Bronchial epithelial cell (primary cell): ENCODE data around the gene KANSL3. TPM values are rescaled to one million over a fixed set of nuclear protein-coding genes. Genes with fewer than 3 reads are reported as not detected.
A peak's percentile ranks its signal among the peaks of the same experiment; 100 is the strongest.

Source experiments
- DNase-seq: peaks from one replicate; pipeline ENCODE4 v3.0.0-alpha.2; 2010; ENCODE audit warnings: low read depth
- FAIRE-seq: peaks from 2 replicates; lab custom pipeline; 2011; peaks lifted over from hg19 to GRCh38; lab: Jason Lieb, UNC
- H3K27me3 ChIP-seq: 2 replicates; pipeline ENCODE4 v1.5.1; 2011; ENCODE audit warnings: low read length; ENCODE audit not compliant: control insufficient read depth, insufficient read depth
- H3K36me3 ChIP-seq: 2 replicates; pipeline ENCODE4 v1.5.1; 2011; ENCODE audit warnings: low read length; ENCODE audit not compliant: control insufficient read depth, insufficient read depth
- H3K4me3 ChIP-seq: 2 replicates; pipeline ENCODE4 v1.5.1; 2011; ENCODE audit warnings: mild to moderate bottlenecking, low read depth, low read length, control low read depth
- total RNA-seq: library from RNA; depleted of rRNA; stranded (reverse); fragments of >200 nt; gene quantifications from 2 replicates; pipeline ENCODE4 v1.2.1, GENCODE V29; 2014
- TF ChIP-seq, protein P1 (sequence below): IDR thresholded peaks from 2 replicates; pipeline ENCODE4 v1.5.1; 2011; ENCODE audit warnings: mild to moderate bottlenecking, moderate library complexity, low read length, control low read depth, inconsistent platforms; ENCODE audit not compliant: insufficient read depth, severe bottlenecking

The KANSL3 gene
- total RNA-seq, 1 donor from 2014 or later = 16.3 TPM

DNA sequence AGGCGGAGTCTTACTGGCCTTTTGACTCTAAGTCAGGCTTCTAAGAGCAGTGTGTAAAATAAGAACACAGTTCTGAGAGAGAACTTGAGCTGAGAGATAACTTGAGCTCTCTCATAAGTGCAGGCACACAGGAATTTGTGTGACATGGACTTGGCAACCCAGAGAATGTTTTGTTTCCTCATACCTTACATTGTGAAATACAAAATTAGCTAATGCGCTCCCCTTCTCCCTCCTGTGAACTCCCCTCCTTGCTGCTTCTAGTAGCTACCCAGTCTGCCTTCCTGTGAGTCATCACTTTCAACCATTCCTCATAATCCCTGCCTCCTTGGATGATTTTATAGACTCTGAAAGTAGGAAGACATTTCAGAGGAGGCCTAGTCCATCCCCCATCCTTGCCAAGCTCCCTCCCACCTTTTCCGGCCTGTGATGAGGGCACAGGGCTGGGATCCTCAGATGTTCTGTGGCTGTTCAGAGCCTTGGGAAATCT lies 27.0 kb upstream of the KANSL3 start:
- TF ChIP-seq, protein P1, sequence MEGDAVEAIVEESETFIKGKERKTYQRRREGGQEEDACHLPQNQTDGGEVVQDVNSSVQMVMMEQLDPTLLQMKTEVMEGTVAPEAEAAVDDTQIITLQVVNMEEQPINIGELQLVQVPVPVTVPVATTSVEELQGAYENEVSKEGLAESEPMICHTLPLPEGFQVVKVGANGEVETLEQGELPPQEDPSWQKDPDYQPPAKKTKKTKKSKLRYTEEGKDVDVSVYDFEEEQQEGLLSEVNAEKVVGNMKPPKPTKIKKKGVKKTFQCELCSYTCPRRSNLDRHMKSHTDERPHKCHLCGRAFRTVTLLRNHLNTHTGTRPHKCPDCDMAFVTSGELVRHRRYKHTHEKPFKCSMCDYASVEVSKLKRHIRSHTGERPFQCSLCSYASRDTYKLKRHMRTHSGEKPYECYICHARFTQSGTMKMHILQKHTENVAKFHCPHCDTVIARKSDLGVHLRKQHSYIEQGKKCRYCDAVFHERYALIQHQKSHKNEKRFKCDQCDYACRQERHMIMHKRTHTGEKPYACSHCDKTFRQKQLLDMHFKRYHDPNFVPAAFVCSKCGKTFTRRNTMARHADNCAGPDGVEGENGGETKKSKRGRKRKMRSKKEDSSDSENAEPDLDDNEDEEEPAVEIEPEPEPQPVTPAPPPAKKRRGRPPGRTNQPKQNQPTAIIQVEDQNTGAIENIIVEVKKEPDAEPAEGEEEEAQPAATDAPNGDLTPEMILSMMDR = no peak
- Histone ChIP-seq H3K27me3 (no peaks in the 10 kb centered on the region), H3K36me3 (no peaks in the 10 kb centered on the region), H3K4me3 (no peak overlapping the region)
- peak; percentile 99 for DNase-seq
- FAIRE-seq = peak; percentile 93

DNA sequence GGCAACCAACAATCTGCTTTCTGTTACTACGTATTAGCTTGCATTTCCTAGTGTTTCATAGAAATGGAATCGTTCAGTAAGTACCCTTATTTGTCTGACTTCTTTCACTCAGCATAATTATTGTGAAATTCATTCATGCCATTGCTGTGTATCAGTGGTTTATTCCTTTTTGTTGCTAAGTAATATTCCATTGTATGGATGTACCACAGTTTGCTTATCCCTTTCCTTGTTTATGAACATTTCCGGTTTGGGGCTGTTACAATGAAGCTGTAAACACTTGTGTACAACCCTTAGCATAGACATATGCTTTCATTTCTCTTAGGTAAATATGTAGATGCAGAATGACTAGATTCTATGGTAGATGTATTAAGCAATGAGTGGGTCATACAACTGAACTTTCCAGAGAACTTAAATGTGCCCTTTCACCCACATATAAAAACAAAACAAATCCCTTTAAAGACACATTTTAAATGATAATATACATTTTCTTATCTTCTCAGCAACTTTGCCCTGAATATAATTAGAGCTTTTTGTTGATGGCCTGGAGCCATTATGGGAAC lies 26.3 kb upstream of the KANSL3 start:
- H3K36me3 ChIP-seq = no peaks in the 10 kb centered on the region
- H3K4me3 ChIP-seq = no peak overlapping the region
- TF ChIP-seq, protein P1 = no peak
- DNase-seq (peak; percentile 54), FAIRE-seq (no peak)
- no peaks in the 10 kb centered on the region for H3K27me3 ChIP-seq

DNA sequence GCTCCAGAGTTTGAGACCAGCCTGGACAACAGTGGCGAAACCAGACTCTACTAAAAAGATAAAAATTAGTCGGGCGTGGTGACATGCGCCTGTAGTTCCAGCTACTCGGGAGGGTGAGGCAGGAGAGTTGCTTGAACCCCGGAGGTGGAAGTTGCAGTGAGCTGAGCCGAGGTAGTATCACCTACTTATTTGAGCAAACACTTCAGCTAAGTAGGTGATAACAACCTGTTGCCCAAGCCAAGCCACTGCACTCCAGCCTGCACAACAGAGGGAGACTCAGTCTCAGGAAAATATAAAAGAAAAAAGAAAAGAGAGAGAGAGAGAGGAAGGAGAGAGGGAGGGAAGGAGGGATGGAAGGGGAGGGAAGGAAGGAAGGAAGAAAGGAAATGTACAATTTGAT lies 25.7 kb upstream of the KANSL3 start:
- DNase-seq = no peak
- no peak for FAIRE-seq
- TF ChIP-seq, protein P1 = no peak
- Histone ChIP-seq H3K4me3 (no peak overlapping the region), H3K36me3 (no peaks in the 10 kb centered on the region), H3K27me3 (no peaks in the 10 kb centered on the region)

DNA sequence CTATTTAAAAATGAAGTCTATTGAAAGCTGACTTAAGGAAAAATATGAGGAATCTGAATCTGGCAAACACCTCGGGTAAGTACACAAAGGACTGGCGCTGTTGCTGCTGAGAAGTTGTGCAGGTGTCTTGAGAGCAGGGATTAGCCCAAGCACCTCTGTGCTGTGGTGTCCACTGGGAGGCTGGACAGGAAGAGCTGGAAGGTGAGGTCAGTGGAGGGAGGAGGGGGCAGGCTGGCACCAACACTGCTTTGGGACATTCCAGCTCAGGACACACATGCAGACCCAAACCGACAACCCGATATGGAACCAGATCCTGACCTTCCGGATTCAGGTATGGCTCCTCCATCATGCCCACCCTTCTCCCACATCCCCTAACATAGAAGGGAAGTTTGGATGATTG lies 25.1 kb upstream of the KANSL3 start:
- DNase-seq = no peak
- Histone ChIP-seq H3K4me3 (no peak overlapping the region), H3K27me3 (no peaks in the 10 kb centered on the region), H3K36me3 (no peaks in the 10 kb centered on the region)
- FAIRE-seq = no peak
- TF ChIP-seq, protein P1 = no peak

DNA sequence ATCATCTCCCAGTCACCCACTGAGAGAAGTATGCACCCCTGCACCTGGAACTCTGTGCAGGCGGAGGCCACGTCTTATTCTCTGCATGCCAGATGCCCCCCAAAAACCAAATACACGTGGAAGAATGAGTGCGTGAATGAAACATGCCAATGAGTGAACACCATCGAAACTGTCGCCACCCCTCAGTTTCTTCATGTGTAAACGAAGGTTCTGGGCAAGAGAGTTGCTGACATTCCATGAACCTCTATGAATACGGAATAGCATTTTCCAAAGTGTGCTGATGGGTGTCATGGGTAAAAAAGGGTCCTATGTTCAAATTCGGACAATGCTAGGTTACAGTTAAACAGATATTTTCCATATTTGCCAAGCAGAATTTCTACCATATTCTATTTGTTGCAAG lies 24.2 kb upstream of the KANSL3 start:
- H3K4me3 ChIP-seq = no peak overlapping the region
- no peak for FAIRE-seq
- no peak for DNase-seq
- no peaks in the 10 kb centered on the region for H3K36me3 ChIP-seq
- H3K27me3 ChIP-seq = no peaks in the 10 kb centered on the region
- TF ChIP-seq, protein P1 = no peak

DNA sequence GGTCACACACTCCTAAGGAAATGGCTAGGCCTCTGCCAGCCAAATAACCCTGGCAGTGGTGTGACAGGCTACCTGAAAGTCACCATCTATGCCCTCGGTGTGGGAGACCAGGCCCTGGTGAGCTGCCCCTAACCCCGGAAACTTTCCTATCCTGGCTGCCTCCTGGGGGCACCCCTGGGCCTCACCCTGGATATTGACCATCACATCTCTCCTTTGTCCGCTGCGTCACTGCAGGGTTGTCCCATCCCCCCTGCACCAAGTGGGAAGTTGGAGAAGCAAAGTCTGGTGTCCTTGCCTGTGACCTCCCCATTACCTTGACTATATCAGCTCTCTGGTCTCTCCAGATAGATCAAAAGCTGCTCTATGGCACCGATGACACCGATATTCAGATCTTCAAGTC lies 23.2 kb upstream of the KANSL3 start:
- no peaks in the 10 kb centered on the region for H3K27me3 ChIP-seq
- FAIRE-seq (peak; percentile 32), DNase-seq (no peak)
- H3K4me3 ChIP-seq = no peak overlapping the region
- TF ChIP-seq, protein P1 = no peak
- no peaks in the 10 kb centered on the region for H3K36me3 ChIP-seq
